Activated CD4-positive, alpha-beta memory T cell treated with anti-CD3 and anti-CD28 coated beads, Interleukin-2, amount 10 ng/mL, durations not matched to agents 7 days and 5 days (primary cell): ENCODE results near the gene PCDH1. TPM values are rescaled to one million over a fixed set of nuclear protein-coding genes. Genes with fewer than 3 reads are reported as not detected.

ENCODE experiments used
- CTCF ChIA-PET: fragments of 350-600 bp; sonication (Branson Sonifier 250); formaldehyde crosslinking; loops from one replicate; lab custom pipeline; 2021; ENCODE audit warnings: antibody characterized with exemption, inconsistent platforms; lab: Charles Lee
- POLR2A ChIA-PET: fragments of 350-600 bp; sonication (Branson Sonifier 250); formaldehyde crosslinking; loops from one replicate; lab custom pipeline; 2021; ENCODE audit warnings: antibody characterized with exemption; lab: Charles Lee
- DNase-seq: peaks from one replicate; pipeline ENCODE4 v3.0.0-alpha.2; 2020
- H3K27ac Mint-ChIP-seq: one replicate; pipeline ENCODE4 v1.8.0; 2021; ENCODE audit warnings: mild to moderate bottlenecking, mixed read lengths
- H3K27me3 Mint-ChIP-seq: one replicate; pipeline ENCODE4 v1.8.0; 2021; ENCODE audit warnings: mixed read lengths
- H3K36me3 Mint-ChIP-seq: one replicate; pipeline ENCODE4 v1.8.0; 2021; ENCODE audit warnings: low read depth, mixed read lengths
- H3K4me1 Mint-ChIP-seq: one replicate; pipeline ENCODE4 v1.8.0; 2021; ENCODE audit warnings: mixed read lengths
- H3K4me3 Mint-ChIP-seq: one replicate; pipeline ENCODE4 v1.8.0; 2021; ENCODE audit warnings: mild to moderate bottlenecking, mixed read lengths
- H3K9me3 Mint-ChIP-seq: one replicate; pipeline ENCODE4 v1.8.0; 2021; ENCODE audit warnings: mixed read lengths
- total RNA-seq, 2 experiments: library from RNA; stranded (reverse); gene quantifications; one replicate each; pipeline ENCODE4 v1.2.3, GENCODE V29; 2021

PCDH1 gene
- total RNA-seq, 2 experiments from 2014 or later: not detected

- H3K27ac Mint-ChIP-seq: no peak overlapping the region
- peaks cover 25% of the 10 kb centered on the region for H3K27me3 Mint-ChIP-seq
- no peaks in the 10 kb centered on the region for H3K9me3 Mint-ChIP-seq
- ChIA-PET POLR2A (no interaction called here), CTCF (no interaction called here)
- H3K4me3 Mint-ChIP-seq: no peak overlapping the region
- H3K36me3 Mint-ChIP-seq: no peaks in the 10 kb centered on the region
- DNase-seq: no peak
- H3K4me1 Mint-ChIP-seq: no peaks in the 10 kb centered on the region
Measured at GRCh38 chr5:141857226-141857625, 21.0 kb downstream of the PCDH1 start.

- Mint-ChIP-seq H3K27me3 (peaks cover 17% of the 10 kb centered on the region), H3K4me3 (no peak overlapping the region), H3K27ac (no peak overlapping the region), H3K36me3 (no peaks in the 10 kb centered on the region), H3K4me1 (no peaks in the 10 kb centered on the region), H3K9me3 (no peaks in the 10 kb centered on the region)
- ChIA-PET CTCF (no interaction called here), POLR2A (no interaction called here)
- no peak for DNase-seq
Measured at GRCh38 chr5:141856037-141856790, 22.0 kb downstream of the PCDH1 start.

DNA sequence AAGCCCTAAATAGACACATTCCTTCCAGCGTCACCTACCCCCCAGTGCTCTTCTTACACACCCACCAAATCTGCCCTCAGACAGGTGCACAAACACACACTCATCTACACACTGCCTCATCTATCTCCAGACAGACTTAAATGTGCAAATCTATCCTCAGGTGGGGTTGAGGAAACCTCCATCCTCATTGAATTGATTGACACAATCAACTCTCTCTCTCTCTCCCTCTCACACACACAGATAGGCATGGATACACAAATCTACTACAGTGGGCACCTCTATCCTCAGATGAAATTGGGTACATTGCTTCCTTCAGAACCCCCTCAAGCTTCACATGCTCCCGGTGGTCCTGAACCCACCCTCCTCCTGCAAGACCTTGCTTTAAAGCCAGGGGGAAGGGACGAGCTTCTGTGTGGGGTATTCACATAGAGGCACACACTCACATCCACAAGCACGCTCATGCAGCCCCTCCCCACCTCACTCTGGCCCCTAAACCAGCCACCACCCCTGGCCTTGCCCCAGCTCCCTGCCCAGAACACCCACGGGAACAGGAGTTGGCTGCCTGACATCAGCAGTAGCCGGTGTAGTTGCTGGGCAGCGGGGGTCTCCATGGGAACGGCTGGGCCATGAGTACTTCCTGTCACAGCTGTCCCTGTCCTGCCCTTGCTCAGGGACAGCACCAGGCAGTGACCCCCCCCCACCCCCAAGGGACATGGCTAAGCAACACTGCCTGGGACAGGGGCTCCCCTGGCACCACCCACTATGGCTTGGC, 22.8 kb downstream of the PCDH1 start:
- ChIA-PET POLR2A (no interaction called here), CTCF (no interaction called here)
- Mint-ChIP-seq H3K36me3 (no peaks in the 10 kb centered on the region), H3K4me3 (no peak overlapping the region), H3K9me3 (no peaks in the 10 kb centered on the region), H3K4me1 (no peaks in the 10 kb centered on the region), H3K27me3 (peaks cover 14% of the 10 kb centered on the region), H3K27ac (no peak overlapping the region)
- no peak for DNase-seq

GRCh38 chr5:141853895-141854626, 24.1 kb downstream of the PCDH1 start:
- Mint-ChIP-seq H3K9me3 (no peaks in the 10 kb centered on the region), H3K4me3 (no peak overlapping the region), H3K27ac (no peak overlapping the region), H3K36me3 (no peaks in the 10 kb centered on the region), H3K27me3 (peaks cover 4% of the 10 kb centered on the region), H3K4me1 (peaks cover 4% of the 10 kb centered on the region)
- CTCF ChIA-PET: interaction anchor here (0.7 kb wide), 1 partner anchor 14 kb away, joined by 6 read pairs; no protein-coding TSS in a partner anchor
- no peak for DNase-seq
- POLR2A ChIA-PET: no interaction called here

- no peaks in the 10 kb centered on the region for H3K36me3 Mint-ChIP-seq
- no peak overlapping the region for H3K4me3 Mint-ChIP-seq
- H3K4me1 Mint-ChIP-seq: peaks cover 15% of the 10 kb centered on the region
- H3K27me3 Mint-ChIP-seq: peaks cover 4% of the 10 kb centered on the region
- no peak for DNase-seq
- no peaks in the 10 kb centered on the region for H3K9me3 Mint-ChIP-seq
- POLR2A ChIA-PET: no interaction called here
- CTCF ChIA-PET: no interaction called here
- H3K27ac Mint-ChIP-seq: no peak overlapping the region
Measured at GRCh38 chr5:141852448-141852847, 25.8 kb downstream of the PCDH1 start.

GRCh38 chr5:141851195-141851874, 26.9 kb downstream of the PCDH1 start:
- H3K36me3 Mint-ChIP-seq: no peaks in the 10 kb centered on the region
- no peak for DNase-seq
- ChIA-PET POLR2A (no interaction called here), CTCF (no interaction called here)
- H3K27me3 Mint-ChIP-seq: peaks cover 4% of the 10 kb centered on the region
- H3K9me3 Mint-ChIP-seq: no peaks in the 10 kb centered on the region
- peaks cover 15% of the 10 kb centered on the region for H3K4me1 Mint-ChIP-seq
- H3K27ac Mint-ChIP-seq: no peak overlapping the region
- no peak overlapping the region for H3K4me3 Mint-ChIP-seq

DNA sequence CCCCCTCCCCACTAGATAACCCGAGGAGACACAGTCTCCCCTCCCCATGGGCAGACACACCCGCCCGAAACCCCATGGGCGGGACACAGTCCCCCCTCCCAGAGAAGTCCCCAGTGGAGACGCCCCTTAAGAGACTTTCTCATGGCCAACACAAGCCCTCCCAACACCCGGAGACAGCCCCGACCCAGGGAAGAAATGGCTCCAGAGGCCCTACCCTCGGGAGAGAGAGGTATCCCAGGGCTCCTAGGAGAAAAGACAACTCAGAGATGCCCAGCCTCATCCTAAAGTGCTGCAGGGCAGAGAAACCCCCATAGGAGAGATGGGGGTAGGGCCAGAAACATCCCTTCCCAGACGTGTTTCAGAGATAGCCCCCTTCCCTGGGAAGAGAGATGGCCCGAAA, 27.4 kb downstream of the PCDH1 start:
- Mint-ChIP-seq H3K4me3 (peak overlapping the region; percentile 53), H3K27me3 (peaks cover 4% of the 10 kb centered on the region), H3K36me3 (no peaks in the 10 kb centered on the region), H3K4me1 (peaks cover 18% of the 10 kb centered on the region), H3K27ac (no peak overlapping the region), H3K9me3 (no peaks in the 10 kb centered on the region)
- DNase-seq: no peak
- ChIA-PET CTCF (interaction anchor here (1.0 to 1.7 kb wide), 4 partner anchors 28 to 158 kb away, joined by 4 to 12 read pairs (median 4); partner anchors contain the start of gene RNF14), POLR2A (interaction anchor here (0.6 to 2.4 kb wide), 10 partner anchors 9 to 257 kb away, joined by 3 to 16 read pairs (median 6); partner anchors contain the start of genes DELE1, FCHSD1 and PCDH1)

- Mint-ChIP-seq H3K36me3 (no peaks in the 10 kb centered on the region), H3K27ac (peak overlapping the region; percentile 84), H3K4me1 (peaks cover 19% of the 10 kb centered on the region), H3K4me3 (peak overlapping the region; percentile 80), H3K27me3 (peaks cover 4% of the 10 kb centered on the region), H3K9me3 (no peaks in the 10 kb centered on the region)
- no peak for DNase-seq
- ChIA-PET CTCF (interaction anchor here (1.0 to 1.7 kb wide), 4 partner anchors 28 to 157 kb away, joined by 4 to 12 read pairs (median 4); partner anchors contain the start of gene RNF14), POLR2A (interaction anchor here (0.6 to 2.4 kb wide), 12 partner anchors 9 to 257 kb away, joined by 3 to 16 read pairs (median 5); partner anchors contain the start of genes DELE1, FCHSD1, PCDH1 and RNF14)
Measured at GRCh38 chr5:141850244-141850768, 27.9 kb downstream of the PCDH1 start.

GRCh38 chr5:141849415-141850243, 28.6 kb downstream of the PCDH1 start:
- no peaks in the 10 kb centered on the region for H3K9me3 Mint-ChIP-seq
- H3K36me3 Mint-ChIP-seq: no peaks in the 10 kb centered on the region
- H3K27ac Mint-ChIP-seq: peak overlapping the region; percentile 84
- H3K4me1 Mint-ChIP-seq: peaks cover 21% of the 10 kb centered on the region
- ChIA-PET POLR2A (interaction anchor here (0.6 to 2.4 kb wide), 16 partner anchors 10 to 508 kb away, joined by 3 to 16 read pairs (median 4); partner anchors contain the start of genes DELE1, FCHSD1, HDAC3 and PCDH1), CTCF (interaction anchor here (1.0 to 1.7 kb wide), 7 partner anchors 23 to 157 kb away, joined by 3 to 12 read pairs (median 4); partner anchors contain the start of gene RNF14)
- peak; percentile 81 for DNase-seq
- peak overlapping the region; percentile 80 for H3K4me3 Mint-ChIP-seq
- peaks cover 10% of the 10 kb centered on the region for H3K27me3 Mint-ChIP-seq

DNA sequence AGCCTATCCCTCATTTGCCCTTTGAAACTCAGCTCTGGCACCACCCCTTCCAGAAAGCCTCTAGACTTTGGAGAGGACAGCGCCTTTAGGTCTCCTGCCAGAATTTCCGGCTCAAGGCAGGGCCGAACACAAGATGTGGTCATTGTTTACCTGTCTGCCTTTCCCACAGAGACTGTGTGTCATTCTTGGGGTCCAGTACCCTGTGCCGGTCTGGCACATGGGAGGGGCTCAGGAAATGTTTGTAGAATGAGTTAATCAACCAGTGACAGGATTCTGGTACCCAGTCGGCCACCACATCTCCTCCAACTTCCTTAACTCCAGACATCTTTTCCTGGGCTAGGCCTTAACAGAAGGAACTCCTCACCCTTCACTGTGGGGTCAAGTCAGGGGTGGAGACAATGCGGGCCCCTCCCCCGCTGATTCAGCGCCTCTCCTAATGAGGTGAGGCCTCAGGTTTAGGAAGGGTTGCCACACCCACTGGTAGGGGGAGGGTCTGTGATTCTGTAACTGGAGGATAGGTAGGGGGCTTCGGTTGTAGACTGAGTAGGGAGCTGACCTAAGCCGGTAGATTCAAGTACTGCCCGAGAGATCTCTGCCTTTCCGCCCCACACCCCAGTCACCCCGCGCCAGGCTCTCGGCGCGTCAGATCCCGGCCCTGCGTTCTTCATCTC, 29.3 kb downstream of the PCDH1 start:
- peak overlapping the region; percentile 80 for H3K4me3 Mint-ChIP-seq
- CTCF ChIA-PET: interaction anchor here (1.0 to 1.7 kb wide), 4 partner anchors 22 to 156 kb away, joined by 3 to 12 read pairs (median 4); no protein-coding TSS in a partner anchor
- DNase-seq: peak; percentile 50
- POLR2A ChIA-PET: interaction anchor here (0.6 to 2.4 kb wide), 9 partner anchors 9 to 508 kb away, joined by 3 to 16 read pairs (median 5); partner anchors contain the start of genes DELE1, HDAC3, PCDH1 and RELL2
- no peaks in the 10 kb centered on the region for H3K36me3 Mint-ChIP-seq
- H3K27ac Mint-ChIP-seq: peak overlapping the region; percentile 84
- no peaks in the 10 kb centered on the region for H3K9me3 Mint-ChIP-seq
- H3K27me3 Mint-ChIP-seq: peaks cover 17% of the 10 kb centered on the region
- peaks cover 21% of the 10 kb centered on the region for H3K4me1 Mint-ChIP-seq

GRCh38 chr5:141846031-141846430, 32.2 kb downstream of the PCDH1 start:
- Mint-ChIP-seq H3K27ac (no peak overlapping the region), H3K9me3 (no peaks in the 10 kb centered on the region), H3K4me3 (no peak overlapping the region), H3K4me1 (peaks cover 21% of the 10 kb centered on the region), H3K36me3 (no peaks in the 10 kb centered on the region), H3K27me3 (peaks cover 23% of the 10 kb centered on the region)
- POLR2A ChIA-PET: no interaction called here
- CTCF ChIA-PET: interaction anchor here (1.6 to 2.3 kb wide), 2 partner anchors 34 to 154 kb away, joined by 4 to 11 read pairs; no protein-coding TSS in a partner anchor
- no peak for DNase-seq
